K562 (cell line): ENCODE measurements around the gene MAGOHB. TPM values are rescaled to one million over a fixed set of nuclear protein-coding genes. Genes with fewer than 3 reads are reported as not detected.

Experiments
- ATAC-seq: fragments of 200-7000 bp; cut with Tn5 transposase; 3 replicates; pipeline ENCODE4 v1.9.1; 2020; ENCODE audit warnings: moderate library complexity
- BruUV-seq: library from RNA; stranded (reverse); fragments of 400-500 nt; replicated peaks from 2 replicates; lab custom pipeline; 2021; lab: Mats Ljungman, UMichigan
- CTCF ChIA-PET: fragments of 300-600 bp; formaldehyde crosslinking; extraction: SDS; loops from one replicate; lab custom pipeline; 2021; ENCODE audit warnings: low intra/inter-chr PET ratio; lab: Yijun Ruan, JAX
- POLR2A ChIA-PET: fragments of 300-600, 350-650 bp; sonication (Branson Sonifier 250); formaldehyde crosslinking; extraction: SDS; loops from one replicate; lab custom pipeline; 2021; ENCODE audit warnings: antibody characterized with exemption, inconsistent platforms; lab: Yijun Ruan, JAX
- DNase-seq, 4 experiments: peaks; one replicate each; pipeline versions ENCODE4 v3.0.0 to v3.0.0-alpha.2; 2011 to 2018; ENCODE audit warnings: low spot score in 3 of 4, mixed read lengths in 3 of 4; ENCODE audit errors: extremely low read depth in 1 of 4
- FAIRE-seq: peaks from 2 replicates; lab custom pipeline; 2011; peaks lifted over from hg19 to GRCh38; lab: Jason Lieb, UNC
- H2AFZ ChIP-seq: 2 replicates; pipeline ENCODE4 v1.6.0; 2011; ENCODE audit warnings: low read depth, low read length, control low read depth, inconsistent platforms
- H3K27ac ChIP-seq: fragments of 200-600 bp; 3 replicates; pipeline ENCODE4 v1.8.0; 2011; ENCODE audit warnings: low read depth, mild to moderate bottlenecking, control low read depth, inconsistent platforms, low read length, moderate library complexity, mixed read lengths; ENCODE audit errors: extremely low read depth
- H3K27me3 ChIP-seq, 2 experiments: fragments of 300-600 bp in 1 of 2; 2 replicates in 1 of 2; 3 replicates in 1 of 2; pipeline versions ENCODE4 v1.6.0 to v1.8.0; 2011; ENCODE audit warnings: inconsistent platforms in 2 of 2, low read length in 2 of 2, mild to moderate bottlenecking in 1 of 2, mixed read lengths in 1 of 2, moderate library complexity in 1 of 2; ENCODE audit not compliant: control insufficient read depth in 2 of 2, insufficient read depth in 2 of 2
- H3K36me3 ChIP-seq: fragments of 300-600 bp; 3 replicates; pipeline ENCODE4 v1.8.0; 2011; ENCODE audit warnings: mild to moderate bottlenecking, low read length, inconsistent platforms; ENCODE audit not compliant: control insufficient read depth, insufficient read depth
- H3K4me1 ChIP-seq, 2 experiments: fragments of 200-600 bp in 1 of 2; replicated peaks in 1 of 2; 2 replicates in 1 of 2; 3 replicates in 1 of 2; pipeline versions ENCODE4 v1.5.1 to v1.8.0; 2011; ENCODE audit warnings: inconsistent platforms in 2 of 2, low read length in 2 of 2, mild to moderate bottlenecking in 1 of 2, mixed read lengths in 1 of 2, moderate library complexity in 1 of 2; ENCODE audit not compliant: control insufficient read depth in 2 of 2, insufficient read depth in 2 of 2
- H3K4me2 ChIP-seq: 2 replicates; pipeline ENCODE4 v1.6.1; 2011; ENCODE audit warnings: low read length, control low read depth, inconsistent platforms, mixed read lengths; ENCODE audit not compliant: insufficient read depth
- H3K4me3 ChIP-seq: fragments of 200-600 bp; sonication (generic), shearing (Covaris generic); 2 replicates; pipeline ENCODE4 v1.5.1; 2016; ENCODE audit warnings: control low read depth, inconsistent platforms
- H3K79me2 ChIP-seq: fragments of 200-600 bp; 3 replicates; pipeline ENCODE4 v1.8.0; 2011; ENCODE audit warnings: low read length, inconsistent platforms; ENCODE audit not compliant: control insufficient read depth, insufficient read depth
- H3K9ac ChIP-seq, 2 experiments: 2 replicates each; pipeline versions ENCODE4 v1.6.0 to v1.6.1; 2011; ENCODE audit warnings: low read depth in 2 of 2, low read length in 2 of 2, control low read depth in 1 of 2, inconsistent platforms in 1 of 2, mild to moderate bottlenecking in 1 of 2, mixed read lengths in 1 of 2; ENCODE audit not compliant: insufficient read depth in 1 of 2
- H3K9me1 ChIP-seq: one replicate; pipeline ENCODE4 v1.6.0; 2011; ENCODE audit warnings: inconsistent platforms, mild to moderate bottlenecking, low read length, moderate library complexity; ENCODE audit not compliant: control insufficient read depth, insufficient read depth
- H3K9me3 ChIP-seq: replicated peaks from 2 replicates; pipeline ENCODE4 v1.5.1; 2011; ENCODE audit warnings: low read depth, low read length, inconsistent platforms; ENCODE audit not compliant: control insufficient read depth, insufficient read depth
- H4K20me1 ChIP-seq: replicated peaks from 2 replicates; pipeline ENCODE4 v1.6.1; 2011; ENCODE audit warnings: low read length, inconsistent platforms, mixed read lengths; ENCODE audit not compliant: control insufficient read depth, insufficient read depth
- CTCF ChIP-seq, 3 experiments: IDR thresholded peaks in 2 of 3; conservative IDR thresholded peaks in 1 of 3; 2 replicates each; pipeline ENCODE4 v1.5.1; 2011 to 2012; ENCODE audit warnings: low read length in 3 of 3, mild to moderate bottlenecking in 3 of 3, control low read depth in 2 of 3, improper control_type of control experiment in 1 of 3, inconsistent platforms in 1 of 3, low read depth in 1 of 3, mixed read lengths in 1 of 3, moderate library complexity in 1 of 3; ENCODE audit not compliant: insufficient read depth in 2 of 3
- DEAF1 ChIP-seq: fragments of 450-650 bp; formaldehyde crosslinking; IDR thresholded peaks from 2 replicates; pipeline ENCODE4 v1.4.0; 2020; ENCODE audit warnings: mild to moderate bottlenecking, moderate library complexity
- ZMIZ1 ChIP-seq, 2 experiments: fragments of 150-350 bp in 1 of 2; IDR thresholded peaks; 2 replicates each; pipeline ENCODE4 v1.6.1; 2012 to 2016; ENCODE audit warnings: low read depth in 2 of 2, low read length in 2 of 2, mild to moderate bottlenecking in 1 of 2, moderate library complexity in 1 of 2
- ZNF778 ChIP-seq: fragments of 450-650 bp; formaldehyde crosslinking; IDR thresholded peaks from 2 replicates; pipeline ENCODE4 v1.4.0; 2020; ENCODE audit warnings: mild to moderate bottlenecking, moderate library complexity
- WGBS: fragments of 100-300 bp; shearing (Covaris generic); methylation state at CpG from one replicate; pipeline ENCODE4 v1.1.6; 2016; ENCODE audit warnings: low coverage, mixed read lengths; ENCODE audit not compliant: insufficient coverage; ENCODE audit errors: missing lambda C conversion rate; 5-methylcytosine and 5-hydroxymethylcytosine counted together
- in situ Hi-C: fragments of 300-500 bp; cut with MboI; formaldehyde crosslinking; loops from 4 replicates; pipeline ENCODE4 v1.15.0; 2018; ENCODE audit warnings: inconsistent platforms, mixed read lengths
- intact Hi-C: fragments of 100-400 bp; cut with micrococcal nuclease; formaldehyde crosslinking; loops from 2 replicates; pipeline ENCODE4 v1.14.2; 2022
- polyA plus RNA-seq, 8 experiments: library from polyadenylated mRNA; depleted of rRNA in 4 of 8; stranded (reverse) in 5 of 8; unstranded in 3 of 8; fragments of >200 nt; fragmentation: Nextera tagmentation in 2 of 8; fragmentation: Illumina TruSeq in 1 of 8; extraction: Ambion mirVana in 2 of 8; extraction: Trizol in 1 of 8; gene quantifications; 2 replicates each; pipeline versions ENCODE4 v1.2.1 to v1.2.3, GENCODE V29; 2011 to 2014; ENCODE audit warnings: inconsistent platforms in 1 of 8, missing spikeins in 1 of 8
- total RNA-seq, 7 experiments: library from RNA; depleted of rRNA in 6 of 7; stranded (reverse); fragments of >200 nt in 6 of 7; fragmentation: Illumina TruSeq in 2 of 7; extraction: Trizol in 2 of 7; gene quantifications; 2 replicates each; pipeline versions ENCODE4 v1.2.1 to v1.2.3, GENCODE V29; 2011 to 2021; ENCODE audit warnings: low replicate concordance in 1 of 7
- TF ChIP-seq, protein P1 (sequence below): fragments of 450-650 bp; IDR thresholded peaks from 2 replicates; pipeline ENCODE4 v1.6.1; 2016; ENCODE audit warnings: antibody characterized with exemption

Gene MAGOHB
- total and polyA plus RNA-seq, 9 of the 15 experiments (the other 6 are each of a cell fraction or from before 2014, with no cell fraction given), result 34.5 to 177 (median 85.4) TPM

DNA sequence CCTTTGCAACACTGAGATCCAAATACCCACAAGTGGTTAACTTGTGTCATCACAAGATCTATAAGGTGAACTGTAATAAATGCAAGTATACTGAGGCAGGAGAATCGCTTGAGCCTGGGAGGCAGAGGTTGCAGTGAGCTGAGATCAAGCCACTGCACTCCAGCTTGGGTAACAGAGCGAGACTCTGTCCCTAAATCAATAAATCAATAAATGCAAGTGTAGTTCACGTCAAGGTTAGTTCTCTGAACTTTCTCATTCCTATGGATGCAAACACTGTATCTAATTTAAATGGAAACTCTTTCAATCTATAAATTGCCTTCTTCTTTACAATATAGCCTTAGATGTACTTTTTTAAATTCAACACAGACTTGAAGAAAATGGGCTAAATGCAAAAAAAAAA lies 3.2 kb downstream of the MAGOHB start (continued):
- TF ChIP-seq DEAF1 (CRISPR knock-in tag), result no peak
- no peak for TF ChIP-seq ZMIZ1 (IDR thresholded peaks at IDR 0.05; ENCODE audit: low read depth in 2 of 2, low read length in 2 of 2)
- TF ChIP-seq ZNF778 (CRISPR knock-in tag), result no peak

- BruUV-seq, result no TSS peak
- ATAC-seq (no peak), DNase-seq (peak in 3 of 4 experiments; percentile 8 to 12 (median 10)), FAIRE-seq (no peak)
- H3K4me1 ChIP-seq, result no peaks in the 10 kb centered on the region; a peak in 2 of 5 replicates
- WGBS, result 100% methylated on average over 2 of the region's 3 CpGs
- H3K27me3 ChIP-seq, result no peaks in the 10 kb centered on the region
- no peaks in the 10 kb centered on the region for H3K9me3 ChIP-seq
- TF ChIP-seq, protein P1, sequence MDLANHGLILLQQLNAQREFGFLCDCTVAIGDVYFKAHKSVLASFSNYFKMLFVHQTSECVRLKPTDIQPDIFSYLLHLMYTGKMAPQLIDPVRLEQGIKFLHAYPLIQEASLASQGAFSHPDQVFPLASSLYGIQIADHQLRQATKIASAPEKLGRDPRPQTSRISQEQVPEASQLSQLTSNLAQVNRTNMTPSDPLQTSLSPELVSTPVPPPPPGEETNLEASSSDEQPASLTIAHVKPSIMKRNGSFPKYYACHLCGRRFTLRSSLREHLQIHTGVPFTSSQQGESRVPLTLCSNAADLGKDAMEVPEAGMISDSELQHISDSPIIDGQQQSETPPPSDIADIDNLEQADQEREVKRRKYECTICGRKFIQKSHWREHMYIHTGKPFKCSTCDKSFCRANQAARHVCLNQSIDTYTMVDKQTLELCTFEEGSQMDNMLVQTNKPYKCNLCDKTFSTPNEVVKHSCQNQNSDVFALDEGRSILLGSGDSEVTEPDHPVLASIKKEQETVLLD, result no peak
- TF ChIP-seq CTCF (IDR thresholded peaks at IDR 0.05 in 2 of 3, conservative IDR thresholded peaks at IDR 0.05 in 1 of 3; ENCODE audit: insufficient read depth in 2 of 3, low read depth in 1 of 3, low read length in 3 of 3), result 0 out of 6 replicates have a peak, but pooled peaks of 2 of the 3 experiments have one; percentile 18 to 22
- H3K36me3 ChIP-seq, result peaks cover 65% of the 10 kb centered on the region; the same call in 2 of the 3 replicates
- in situ Hi-C loops (no loop called here), intact Hi-C loops (no loop called here)
- H3K4me3 ChIP-seq, result no peak overlapping the region
- no peak overlapping the region for H3K9ac ChIP-seq
- POLR2A ChIA-PET, result interaction anchor here (1.4 kb wide), 1 partner anchor 10 kb away, joined by 3 read pairs; no protein-coding TSS in a partner anchor
- H2AFZ ChIP-seq, result no peak overlapping the region
- H4K20me1 ChIP-seq, result no peaks in the 10 kb centered on the region
- no peak overlapping the region for H3K27ac ChIP-seq
- peaks cover 22% of the 10 kb centered on the region for H3K79me2 ChIP-seq
- CTCF ChIA-PET, result interaction anchor here (1.7 kb wide), 1 partner anchor 66 kb away, joined by 4 read pairs; the partner anchor contains the start of gene STYK1
- H3K9me1 ChIP-seq, result no peaks in the 10 kb centered on the region
- H3K4me2 ChIP-seq, result no peak overlapping the region
These were observed 5.4 kb downstream of the MAGOHB start for GRCh38 chr12:10607885-10608458.
